HG03159 (cell line): ENCODE results near the gene OR6K3.
"Not testable (repeated sequence)": the region's sequence is repeated elsewhere in the genome, so short reads cannot be mapped to it uniquely, and the experiment has no call there.

ENCODE experiments used
- ATAC-seq: cut with Tn5 transposase; IDR thresholded peaks from one replicate; pipeline ENCODE4 v1.9.1; 2021; ENCODE audit warnings: mild to moderate bottlenecking, moderate library complexity; ENCODE audit not compliant: unreplicated experiment

The OR6K3 gene, protein sequence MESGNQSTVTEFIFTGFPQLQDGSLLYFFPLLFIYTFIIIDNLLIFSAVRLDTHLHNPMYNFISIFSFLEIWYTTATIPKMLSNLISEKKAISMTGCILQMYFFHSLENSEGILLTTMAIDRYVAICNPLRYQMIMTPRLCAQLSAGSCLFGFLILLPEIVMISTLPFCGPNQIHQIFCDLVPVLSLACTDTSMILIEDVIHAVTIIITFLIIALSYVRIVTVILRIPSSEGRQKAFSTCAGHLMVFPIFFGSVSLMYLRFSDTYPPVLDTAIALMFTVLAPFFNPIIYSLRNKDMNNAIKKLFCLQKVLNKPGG

GRCh38 chr1:158720620-158721019 lies at the start of gene OR6K3:
TSS of gene OR6K3 (minus strand) at chr1:158720720. CDS start at chr1:158718115, 2,605 bp downstream.
- ATAC-seq = no peak

- ATAC-seq = no peak
These were observed 33.9 kb upstream of the OR6K3 start, which contains the start of gene OR6K6 for GRCh38 chr1:158754420-158754819. TSS of gene OR6K6 (plus strand) at chr1:158754720. CDS start at chr1:158754888, 168 bp downstream.

DNA sequence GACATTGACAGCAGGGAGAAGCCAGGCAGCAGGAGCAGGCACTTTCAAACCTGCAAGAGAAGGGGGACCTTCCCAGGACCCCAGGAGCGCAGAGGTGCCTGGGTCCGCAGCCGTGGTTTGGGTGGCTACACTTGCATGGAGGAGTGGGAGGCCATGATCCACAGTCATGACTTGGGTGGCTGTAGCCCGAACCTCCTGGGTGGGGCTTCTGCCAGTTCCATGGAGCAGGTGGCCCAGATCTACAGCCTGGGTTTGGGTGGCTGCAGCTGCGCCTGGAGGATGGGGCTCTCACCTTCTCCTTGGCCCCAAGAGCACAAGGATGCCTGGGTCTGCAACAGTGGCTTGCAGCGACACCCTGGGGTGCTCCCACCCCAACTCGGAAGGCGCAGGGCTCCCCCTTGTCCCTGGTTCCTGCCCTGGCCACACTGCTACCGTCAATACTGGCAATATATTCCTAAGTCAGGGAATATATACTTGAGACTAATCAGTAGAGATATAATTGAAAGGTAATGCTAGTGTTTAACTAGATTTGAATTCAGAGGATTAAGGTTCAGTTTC lies 31.7 kb upstream of the OR6K3 start:
- ATAC-seq = no peak

- ATAC-seq = no peak
These were observed 15.3 kb upstream of the OR6K3 start for GRCh38 chr1:158735848-158736247.

DNA sequence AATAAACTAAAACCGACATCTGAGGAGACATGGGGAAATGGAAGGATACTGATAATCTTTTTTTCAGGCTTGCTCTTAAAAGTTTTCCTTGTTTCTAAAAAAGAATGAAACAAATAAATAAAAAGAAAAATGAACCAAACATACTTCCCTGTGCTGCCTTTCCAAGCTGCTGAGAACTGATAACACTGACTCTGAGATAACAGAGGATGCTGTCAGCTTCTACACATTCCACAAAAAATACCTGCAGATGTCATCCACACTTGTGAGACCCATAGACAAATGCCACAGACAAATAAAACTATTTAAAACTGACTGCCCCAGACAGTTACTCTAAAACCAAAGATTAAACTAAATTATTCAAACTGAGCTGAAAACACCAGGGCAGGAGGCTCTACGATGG lies 12.0 kb upstream of the OR6K3 start:
- no peak for ATAC-seq

- no peak for ATAC-seq
These were observed 11.2 kb upstream of the OR6K3 start for GRCh38 chr1:158731707-158732106.

- ATAC-seq = no peak
These were observed 9.9 kb upstream of the OR6K3 start for GRCh38 chr1:158730453-158730852.

- ATAC-seq = no peak
These were observed 8.1 kb upstream of the OR6K3 start for GRCh38 chr1:158728510-158729225.

- ATAC-seq = no peak
These were observed 3.9 kb upstream of the OR6K3 start for GRCh38 chr1:158724442-158724841.

GRCh38 chr1:158719664-158720063 lies 856 bp downstream of the OR6K3 start:
- no peak for ATAC-seq

DNA sequence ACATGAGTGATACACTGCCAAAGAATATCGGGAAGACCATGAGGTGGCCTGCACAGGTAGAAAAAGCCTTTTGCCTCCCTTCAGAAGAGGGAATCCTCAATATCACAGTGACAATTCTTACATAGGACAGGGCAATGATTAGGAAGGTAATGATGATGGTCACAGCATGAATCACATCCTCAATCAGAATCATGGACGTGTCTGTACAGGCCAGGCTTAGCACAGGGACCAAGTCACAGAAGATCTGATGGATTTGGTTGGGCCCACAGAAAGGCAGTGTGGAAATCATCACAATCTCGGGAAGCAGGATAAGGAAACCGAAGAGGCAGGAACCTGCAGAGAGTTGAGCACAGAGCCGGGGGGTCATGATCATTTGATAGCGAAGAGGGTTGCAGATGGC lies 3.2 kb downstream of the OR6K3 start:
- ATAC-seq = no peak

- ATAC-seq = no peak
These were observed 4.2 kb downstream of the OR6K3 start for GRCh38 chr1:158716335-158716734.

DNA sequence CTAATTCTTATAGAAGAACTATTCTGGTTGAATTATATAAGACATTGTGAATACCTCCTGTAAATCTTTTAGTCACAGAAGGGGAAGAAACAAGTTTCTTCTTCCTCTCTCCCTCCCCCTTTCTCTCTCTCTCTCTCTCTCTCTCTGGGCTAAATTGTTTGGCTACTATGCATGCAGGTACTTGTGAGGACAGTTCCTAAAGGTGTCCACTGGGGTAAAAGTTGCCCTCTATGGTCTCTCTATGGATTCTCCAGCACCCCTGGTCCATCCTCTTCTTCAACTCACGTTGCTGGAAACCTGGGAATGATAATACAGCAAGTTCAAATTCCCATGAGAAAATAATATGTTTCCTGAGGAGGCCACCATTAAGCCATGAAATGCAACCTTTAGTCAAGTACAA lies 5.8 kb downstream of the OR6K3 start:
- no peak for ATAC-seq

- ATAC-seq = no peak
These were observed 9.4 kb downstream of the OR6K3 start for GRCh38 chr1:158711098-158711497.

GRCh38 chr1:158706096-158706495 lies 14.4 kb downstream of the OR6K3 start:
- ATAC-seq = no peak

DNA sequence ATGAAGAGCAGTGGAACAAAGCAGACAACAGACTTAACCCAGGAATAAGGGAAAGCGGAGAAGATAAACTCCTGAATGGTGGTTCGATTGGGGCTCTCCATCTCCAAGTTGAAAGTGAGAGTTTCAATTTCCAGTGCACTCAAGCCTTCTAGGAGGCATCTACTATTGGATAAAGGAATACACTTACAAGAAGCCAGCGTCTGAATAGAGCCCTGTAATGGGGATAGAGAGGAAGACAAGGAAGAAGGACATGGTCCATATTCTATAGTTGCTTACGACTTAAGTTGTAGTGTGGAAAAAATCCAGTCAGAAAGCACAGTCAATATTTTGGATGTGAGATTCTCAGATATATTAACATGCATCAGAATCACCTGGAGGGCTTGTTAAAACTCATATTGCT lies 20.0 kb downstream of the OR6K3 start, which contains the start of gene OR6K2:
Gene OR6K2, minus strand, starts transcription at position 101 of the 400 bp plus-strand sequence. Its CDS starts 0 bp downstream, at position 101.
- no peak for ATAC-seq

DNA sequence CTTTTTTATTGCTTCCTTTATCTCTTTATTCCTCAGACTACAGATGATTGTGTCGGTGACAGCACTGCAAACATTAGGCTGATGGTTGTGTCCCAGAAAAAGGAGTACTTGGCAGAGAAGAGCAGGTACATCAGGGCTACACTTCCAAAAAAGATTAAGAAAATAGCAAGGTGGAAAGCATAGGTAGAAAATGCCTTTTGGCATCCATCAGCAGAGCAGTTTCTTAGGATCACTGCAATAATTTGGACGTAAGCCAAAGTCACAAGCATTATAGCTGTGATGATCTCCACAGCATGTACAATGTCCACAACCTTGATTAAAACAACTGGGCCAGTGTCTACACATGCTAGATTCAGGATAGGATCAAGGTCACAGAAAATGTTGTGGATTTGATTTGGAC lies 25.9 kb downstream of the OR6K3 start:
- no peak for ATAC-seq

DNA sequence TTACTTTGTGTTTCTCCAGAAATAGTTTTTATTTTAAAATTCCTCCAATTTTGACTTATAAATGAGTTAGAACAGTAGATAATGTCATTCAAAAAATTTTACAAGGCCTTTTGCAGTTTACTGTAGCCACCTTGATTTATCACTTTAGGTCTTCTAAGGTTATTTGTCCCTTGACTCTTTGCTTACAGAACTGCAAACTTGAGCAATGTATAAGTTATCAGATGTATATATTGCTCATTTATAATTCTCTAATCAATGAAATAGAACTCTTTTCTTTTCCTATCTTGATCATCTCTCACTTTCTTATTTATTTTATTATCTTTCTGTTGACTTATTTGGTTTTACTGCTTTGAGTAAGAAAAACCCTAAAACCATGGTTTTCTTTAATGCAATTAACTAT lies 28.2 kb downstream of the OR6K3 start:
- no peak for ATAC-seq

DNA sequence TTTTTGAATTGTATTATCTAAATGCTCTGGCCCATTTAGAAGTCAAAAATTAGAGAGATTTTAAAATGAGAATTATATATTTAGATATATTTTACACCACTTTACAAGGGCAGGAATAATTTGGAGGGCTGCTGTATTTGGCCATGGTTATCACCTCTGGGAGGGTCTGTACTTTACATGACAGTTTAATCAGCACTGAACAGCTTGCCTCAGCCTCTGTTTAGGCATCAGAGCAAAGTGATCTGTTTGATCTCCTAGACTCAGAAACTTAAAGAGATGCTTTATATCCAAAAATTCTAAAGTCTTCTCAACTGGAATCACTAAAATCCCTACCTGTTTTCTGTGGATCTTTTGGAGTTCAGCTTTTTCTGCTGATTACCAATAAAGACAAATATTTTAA lies 28.6 kb downstream of the OR6K3 start:
- ATAC-seq = no peak

GRCh38 chr1:158691149-158691548 lies 29.4 kb downstream of the OR6K3 start:
- ATAC-seq = not testable (repeated sequence)

DNA sequence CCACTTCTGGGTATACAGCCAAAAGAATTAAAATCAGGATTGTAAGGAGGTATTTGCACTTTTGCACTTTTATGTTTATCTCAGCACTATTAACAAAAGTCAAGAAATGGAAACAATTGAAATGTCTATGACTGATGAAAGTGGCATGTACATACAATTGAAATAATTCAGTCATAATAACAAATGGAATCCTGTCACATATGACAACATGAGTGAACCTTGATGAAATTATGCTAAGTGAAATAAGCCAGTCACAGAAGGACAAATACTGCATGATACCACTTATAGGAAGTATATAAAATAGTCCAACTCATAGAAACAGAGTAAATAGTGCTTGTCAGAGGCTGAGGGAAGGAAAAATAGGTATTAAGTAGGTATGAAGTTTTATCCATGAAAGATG lies 30.6 kb downstream of the OR6K3 start:
- no peak for ATAC-seq

GRCh38 chr1:158689110-158689509 lies 31.4 kb downstream of the OR6K3 start:
- no peak for ATAC-seq
